NCI-H1930 (cell line): ENCODE results near the gene CHST13.
"Not testable (repeated sequence)": the region's sequence is repeated elsewhere in the genome, so short reads cannot be mapped to it uniquely, and the experiment has no call there.

Source experiments
- DNase-seq, 2 experiments: peaks; one replicate each; lab custom pipeline; 2025; lab: John Stamatoyannopoulos, UW

CHST13 gene

GRCh38 chr3:126554560-126555525 is 30.9 kb downstream of the CHST13 start:
- no peak for DNase-seq

GRCh38 chr3:126555795-126556636 is 32.1 kb downstream of the CHST13 start:
- no peak for DNase-seq

GRCh38 chr3:126556637-126557414 is 32.9 kb downstream of the CHST13 start:
- DNase-seq, result no peak

- no peak for DNase-seq
These were observed 33.4 kb downstream of the CHST13 start for GRCh38 chr3:126557415-126557745.

- no peak for DNase-seq
These were observed 33.8 kb downstream of the CHST13 start for GRCh38 chr3:126557761-126558160.

- no peak for DNase-seq
These were observed 34.5 kb downstream of the CHST13 start, which contains the start of gene C3orf22 for GRCh38 chr3:126558336-126559071. TSS of gene C3orf22 (minus strand) at chr3:126558932. CDS start at chr3:126553390, 5,542 bp downstream.

- no peak for DNase-seq
These were observed 38.9 kb downstream of the CHST13 start for GRCh38 chr3:126562737-126563276.

GRCh38 chr3:126567696-126568438 is 43.9 kb downstream of the CHST13 start:
- no peak for DNase-seq

GRCh38 chr3:126568776-126569342 is 44.9 kb downstream of the CHST13 start:
- no peak for DNase-seq

GRCh38 chr3:126569390-126569975 is 45.5 kb downstream of the CHST13 start:
- DNase-seq, result no peak

GRCh38 chr3:126570103-126570541 is 46.2 kb downstream of the CHST13 start:
- DNase-seq, result no peak

GRCh38 chr3:126571078-126571477 is 47.1 kb downstream of the CHST13 start:
- DNase-seq, result no peak

GRCh38 chr3:126573492-126574117 is 49.6 kb downstream of the CHST13 start:
- no peak for DNase-seq

GRCh38 chr3:126577261-126577660 is 53.3 kb downstream of the CHST13 start:
- no peak for DNase-seq

- no peak for DNase-seq
These were observed 54.7 kb downstream of the CHST13 start for GRCh38 chr3:126578702-126579101.

- DNase-seq, result no peak
These were observed 56.8 kb downstream of the CHST13 start for GRCh38 chr3:126580746-126581145.

GRCh38 chr3:126581569-126581968 is 57.6 kb downstream of the CHST13 start:
- no peak for DNase-seq

GRCh38 chr3:126582311-126582710 is 58.4 kb downstream of the CHST13 start:
- DNase-seq, result no peak

- DNase-seq, result not testable (repeated sequence)
These were observed 67.6 kb downstream of the CHST13 start for GRCh38 chr3:126591515-126591914.
